GM04503 (cell line): ENCODE results near the gene DLG3.

Experiments used
- DNase-seq: peaks from one replicate; pipeline ENCODE4 v3.0.0-alpha.2; 2012; ENCODE audit warnings: low read depth

DLG3 gene

DNA sequence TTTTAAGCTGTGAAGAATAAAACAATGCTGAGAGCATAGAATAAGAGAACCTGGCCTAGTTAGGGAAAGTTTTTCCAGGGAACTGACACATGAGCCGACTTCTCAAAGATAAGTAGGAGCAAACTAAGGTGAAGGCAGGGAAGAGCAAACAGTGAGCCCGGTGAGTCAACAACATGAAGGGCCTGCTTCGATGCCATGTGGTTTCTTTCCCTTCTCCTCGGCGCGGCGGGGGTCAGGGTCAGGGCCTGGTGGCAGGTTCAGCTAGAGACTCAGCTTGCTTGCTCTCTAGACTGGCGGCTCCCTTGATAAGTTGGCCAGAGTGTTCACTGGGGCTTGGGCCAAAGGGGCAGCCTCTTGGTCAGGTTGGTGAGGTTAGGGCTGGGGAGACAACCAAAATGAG, 81.1 kb downstream of the DLG3 start:
- no peak for DNase-seq

DNA sequence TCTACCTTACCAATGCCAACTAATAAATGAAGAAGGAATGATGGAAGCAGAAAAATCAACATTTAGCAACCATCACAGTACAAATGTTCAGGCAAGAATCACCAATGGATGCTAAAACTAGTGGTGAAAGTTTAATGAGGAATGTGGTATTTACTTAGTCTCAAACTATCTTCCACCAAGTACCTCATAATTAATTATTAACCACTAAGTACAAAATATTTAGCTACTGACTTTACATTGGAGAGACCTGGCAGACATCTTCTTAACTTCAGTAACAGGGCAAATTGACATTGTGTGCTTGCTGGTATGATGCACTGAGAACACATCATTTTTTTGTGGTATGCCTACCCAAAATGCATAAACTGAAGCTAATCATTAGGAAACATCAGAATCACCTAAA, 82.4 kb downstream of the DLG3 start:
- no peak for DNase-seq

DNA sequence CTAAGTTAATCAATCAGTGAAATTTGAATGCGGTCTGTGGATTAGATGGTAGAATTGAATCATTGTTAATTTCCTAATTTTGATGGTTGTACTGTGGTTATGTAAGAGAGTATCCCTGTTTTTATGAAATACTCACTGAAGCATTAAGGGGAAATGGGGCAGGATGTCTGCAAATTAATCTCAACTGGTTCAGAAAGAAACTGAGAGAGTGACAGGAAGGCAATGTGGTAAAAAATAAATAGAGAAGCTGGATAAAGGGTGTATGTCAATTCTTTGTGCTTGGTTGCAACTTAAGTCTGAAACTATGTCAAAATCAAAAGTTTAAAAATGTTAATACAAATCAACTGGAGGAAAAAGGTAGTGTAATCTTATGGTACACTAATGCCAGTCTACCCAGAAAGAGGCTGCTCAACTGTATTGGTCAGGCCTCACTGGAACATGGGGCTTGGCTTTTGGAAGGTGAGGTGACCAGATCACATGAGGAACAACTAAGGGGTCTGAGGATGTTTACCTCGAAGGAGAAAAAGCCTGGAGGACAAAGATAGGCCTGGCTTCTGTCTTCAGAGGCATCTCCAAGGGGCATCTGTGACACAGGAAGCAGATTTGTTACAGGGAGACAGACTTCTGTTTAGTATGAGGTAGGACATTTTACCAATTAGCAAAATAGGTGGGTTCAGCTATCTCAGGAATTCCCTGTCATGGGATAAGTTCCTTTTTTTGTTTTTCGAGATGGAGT, 83.1 kb downstream of the DLG3 start:
- no peak for DNase-seq

DNA sequence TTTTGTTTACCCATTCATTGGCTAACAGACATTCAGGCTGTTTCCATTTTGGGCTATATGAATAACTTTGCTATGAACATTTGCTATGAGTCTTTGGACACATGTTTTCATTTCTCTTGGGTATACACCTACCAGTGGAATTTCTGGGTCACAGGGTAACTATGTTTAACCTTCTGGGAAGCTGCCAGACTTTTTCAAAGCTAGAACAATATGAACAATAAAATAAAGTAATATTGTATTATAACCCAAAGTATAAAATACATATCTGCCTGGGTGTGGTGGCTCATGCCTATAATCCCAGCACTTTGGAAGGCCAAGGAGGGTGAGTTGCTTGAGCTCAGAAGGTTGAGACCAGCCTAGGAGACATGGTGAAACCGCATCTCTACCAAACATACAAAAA, 90.6 kb downstream of the DLG3 start:
- no peak for DNase-seq

DNA sequence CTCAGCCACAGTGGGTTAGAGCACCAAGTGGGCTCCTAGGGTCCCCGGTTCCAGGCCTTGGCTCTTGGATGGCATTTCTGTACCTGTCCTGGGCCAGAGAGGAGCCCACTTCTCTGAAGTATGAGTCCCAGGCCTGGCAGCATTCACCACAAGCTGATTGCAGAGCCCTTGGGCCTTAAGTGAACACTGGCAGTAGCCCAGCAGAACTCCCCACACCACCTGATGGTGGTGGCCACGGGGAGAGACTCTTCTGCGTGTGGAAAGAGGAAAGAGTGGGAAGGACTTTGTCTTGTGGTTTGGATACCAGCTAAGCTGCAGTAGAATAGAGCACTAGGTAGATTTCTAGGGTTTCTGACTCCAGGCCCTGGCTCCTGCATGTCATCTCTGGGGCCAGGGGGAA, 104.8 kb downstream of the DLG3 start:
- no peak for DNase-seq

DNA sequence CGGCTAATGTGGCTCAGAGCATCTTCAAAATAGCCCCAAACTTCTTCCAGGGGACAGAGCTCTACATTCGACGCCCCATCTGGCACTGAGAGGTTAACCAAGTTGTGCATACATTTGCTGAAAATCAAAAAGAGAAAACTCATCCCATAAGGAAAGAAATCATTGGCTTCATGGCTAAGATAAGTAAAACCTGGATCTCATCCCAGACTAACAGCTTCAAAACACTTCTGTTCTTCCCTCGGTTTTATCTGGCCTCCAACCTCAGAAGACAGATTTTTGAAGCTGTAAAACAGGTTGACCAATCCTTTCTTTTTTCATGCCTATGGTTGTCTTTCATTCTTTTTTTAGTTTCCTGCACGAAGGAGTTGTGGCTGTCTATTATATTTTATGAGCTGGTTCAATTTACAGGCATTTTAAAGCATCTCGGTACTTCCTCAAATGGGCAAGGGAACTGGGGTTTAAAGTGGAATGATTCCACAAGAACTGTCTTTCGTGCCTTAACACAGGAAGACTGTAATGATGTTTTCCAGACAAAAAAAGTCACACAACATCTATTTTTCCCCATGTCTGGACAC, 107.6 kb downstream of the DLG3 start:
- no peak for DNase-seq

DNA sequence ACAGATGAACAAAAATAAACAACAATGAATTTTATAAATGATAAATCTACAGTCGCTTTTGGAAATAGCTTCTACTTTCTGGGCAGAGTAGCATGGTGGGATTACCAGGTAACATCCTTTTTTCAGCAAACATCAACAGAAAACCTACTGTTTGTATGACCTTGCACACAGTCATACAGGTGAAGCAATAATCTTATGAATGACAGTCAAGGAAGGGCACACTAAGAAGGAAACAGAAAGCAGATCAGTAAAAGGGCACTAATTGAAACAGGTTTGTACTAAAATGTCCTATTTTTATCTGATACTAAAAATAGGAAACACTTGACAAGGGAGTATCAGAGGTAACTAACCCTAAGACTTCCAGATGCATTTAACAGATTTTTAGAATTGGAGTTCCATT, 108.9 kb downstream of the DLG3 start:
- no peak for DNase-seq

DNA sequence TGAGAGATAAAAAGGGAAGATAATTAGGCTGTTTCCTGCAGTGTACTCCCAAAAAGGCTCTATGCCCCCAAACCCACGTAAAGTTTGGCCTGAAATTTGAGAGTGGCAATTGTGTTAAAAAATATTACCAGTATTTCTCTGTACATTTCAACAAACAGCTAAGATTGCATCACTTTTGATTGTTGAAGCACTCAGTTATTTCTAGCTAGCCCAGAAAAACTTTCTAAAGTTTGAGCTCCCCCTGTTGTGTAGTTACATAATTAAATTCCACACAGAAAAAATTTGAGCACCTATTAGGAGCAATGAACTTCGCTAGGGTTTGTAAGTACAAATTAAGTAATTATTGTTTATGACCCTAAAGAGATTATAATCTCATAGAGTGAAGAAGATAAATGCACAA, 109.4 kb downstream of the DLG3 start:
- peak; percentile 3 for DNase-seq

DNA sequence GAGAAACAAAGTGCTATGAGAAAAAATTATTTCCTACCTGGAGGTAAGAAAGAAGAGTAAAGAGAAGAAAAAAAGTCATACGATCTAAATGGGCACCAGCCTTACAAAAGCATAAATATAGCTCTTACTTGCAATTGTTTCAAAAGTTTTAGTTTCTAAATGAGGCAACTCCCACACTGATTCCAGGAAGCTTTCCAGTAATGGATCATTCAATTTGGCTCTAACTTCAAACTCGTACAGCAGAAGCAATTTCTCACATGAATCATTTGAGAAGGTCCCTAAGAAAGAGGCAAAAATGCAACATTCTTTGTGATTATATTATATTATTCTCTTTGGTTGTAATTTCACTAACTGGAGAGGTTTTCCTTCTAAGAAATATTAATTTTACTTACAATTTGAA, 109.9 kb downstream of the DLG3 start:
- DNase-seq = peak; percentile 11

DNA sequence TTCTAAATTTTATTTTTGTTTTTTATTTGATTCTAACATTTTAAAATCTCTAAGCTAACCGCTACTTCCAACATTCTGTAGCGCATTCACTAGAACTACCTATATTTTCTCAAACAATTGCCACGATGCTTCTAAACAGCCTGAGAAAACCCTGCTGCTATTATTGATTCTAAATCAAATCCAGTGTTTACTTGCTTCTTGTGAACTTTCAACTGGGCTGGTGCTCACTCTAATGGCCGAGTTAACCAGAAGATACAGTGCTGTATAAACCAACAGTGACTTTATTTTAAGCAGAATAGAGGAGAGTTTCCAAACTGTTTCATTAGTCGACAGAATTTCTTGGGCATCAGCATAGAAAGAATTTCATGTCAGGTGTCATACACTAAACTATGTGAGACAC, 110.3 kb downstream of the DLG3 start:
- DNase-seq = no peak
